ENCODE data around the gene GMIP.

- TF ChIP-seq POLR2A (IDR thresholded peaks at IDR 0.05; ENCODE audit: low read depth) (no peak), CTCF (IDR thresholded peaks at IDR 0.05) (no peak)
Measured at GRCh38 chr19:19633711-19634515, 9.5 kb downstream of the GMIP start.

All from esophagus muscularis mucosa (tissue), 3 donors.